Bronchial epithelial cell (primary cell): ENCODE results near the gene DOP1B. TPM values are rescaled to one million over a fixed set of nuclear protein-coding genes. Genes with fewer than 3 reads are reported as not detected.
"Not testable (repeated sequence)": the region's sequence is repeated elsewhere in the genome, so short reads cannot be mapped to it uniquely, and the experiment has no call there.

ENCODE experiments used
- DNase-seq: peaks from one replicate; pipeline ENCODE4 v3.0.0-alpha.2; 2010; ENCODE audit warnings: low read depth
- FAIRE-seq: peaks from 2 replicates; lab custom pipeline; 2011; peaks lifted over from hg19 to GRCh38; lab: Jason Lieb, UNC
- H3K27me3 ChIP-seq: 2 replicates; pipeline ENCODE4 v1.5.1; 2011; ENCODE audit warnings: low read length; ENCODE audit not compliant: control insufficient read depth, insufficient read depth
- H3K36me3 ChIP-seq: 2 replicates; pipeline ENCODE4 v1.5.1; 2011; ENCODE audit warnings: low read length; ENCODE audit not compliant: control insufficient read depth, insufficient read depth
- H3K4me3 ChIP-seq: 2 replicates; pipeline ENCODE4 v1.5.1; 2011; ENCODE audit warnings: mild to moderate bottlenecking, low read depth, low read length, control low read depth
- total RNA-seq: library from RNA; depleted of rRNA; stranded (reverse); fragments of >200 nt; gene quantifications from 2 replicates; pipeline ENCODE4 v1.2.1, GENCODE V29; 2014
- TF ChIP-seq, protein P1 (sequence below): IDR thresholded peaks from 2 replicates; pipeline ENCODE4 v1.5.1; 2011; ENCODE audit warnings: mild to moderate bottlenecking, moderate library complexity, low read length, control low read depth, inconsistent platforms; ENCODE audit not compliant: insufficient read depth, severe bottlenecking

The DOP1B gene
- total RNA-seq, 1 donor from 2014 or later: 3.4 TPM

DNA sequence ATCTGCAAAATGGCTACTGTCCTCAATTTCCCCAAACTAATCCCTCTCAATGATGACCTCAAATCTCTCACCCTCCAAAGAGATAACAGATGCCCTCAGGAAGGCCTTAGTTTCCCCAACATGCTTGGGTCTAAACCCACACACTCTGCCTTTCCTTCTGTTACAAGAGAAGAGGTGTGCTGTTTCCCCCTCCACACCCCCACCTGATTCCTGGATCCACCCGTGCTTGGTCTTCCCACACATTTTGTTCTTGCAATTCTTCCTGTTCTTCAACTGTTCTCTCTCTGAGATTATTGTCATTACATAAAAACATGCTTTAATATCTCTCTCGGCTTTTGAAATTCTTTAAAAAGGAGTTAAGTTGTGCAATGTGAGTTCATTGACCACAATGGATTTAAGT lies 27.4 kb upstream of the DOP1B start:
- Histone ChIP-seq H3K36me3 (no peaks in the 10 kb centered on the region), H3K27me3 (no peaks in the 10 kb centered on the region), H3K4me3 (no peak overlapping the region)
- DNase-seq (no peak), FAIRE-seq (no peak)
- TF ChIP-seq, protein P1, sequence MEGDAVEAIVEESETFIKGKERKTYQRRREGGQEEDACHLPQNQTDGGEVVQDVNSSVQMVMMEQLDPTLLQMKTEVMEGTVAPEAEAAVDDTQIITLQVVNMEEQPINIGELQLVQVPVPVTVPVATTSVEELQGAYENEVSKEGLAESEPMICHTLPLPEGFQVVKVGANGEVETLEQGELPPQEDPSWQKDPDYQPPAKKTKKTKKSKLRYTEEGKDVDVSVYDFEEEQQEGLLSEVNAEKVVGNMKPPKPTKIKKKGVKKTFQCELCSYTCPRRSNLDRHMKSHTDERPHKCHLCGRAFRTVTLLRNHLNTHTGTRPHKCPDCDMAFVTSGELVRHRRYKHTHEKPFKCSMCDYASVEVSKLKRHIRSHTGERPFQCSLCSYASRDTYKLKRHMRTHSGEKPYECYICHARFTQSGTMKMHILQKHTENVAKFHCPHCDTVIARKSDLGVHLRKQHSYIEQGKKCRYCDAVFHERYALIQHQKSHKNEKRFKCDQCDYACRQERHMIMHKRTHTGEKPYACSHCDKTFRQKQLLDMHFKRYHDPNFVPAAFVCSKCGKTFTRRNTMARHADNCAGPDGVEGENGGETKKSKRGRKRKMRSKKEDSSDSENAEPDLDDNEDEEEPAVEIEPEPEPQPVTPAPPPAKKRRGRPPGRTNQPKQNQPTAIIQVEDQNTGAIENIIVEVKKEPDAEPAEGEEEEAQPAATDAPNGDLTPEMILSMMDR: no peak

DNA sequence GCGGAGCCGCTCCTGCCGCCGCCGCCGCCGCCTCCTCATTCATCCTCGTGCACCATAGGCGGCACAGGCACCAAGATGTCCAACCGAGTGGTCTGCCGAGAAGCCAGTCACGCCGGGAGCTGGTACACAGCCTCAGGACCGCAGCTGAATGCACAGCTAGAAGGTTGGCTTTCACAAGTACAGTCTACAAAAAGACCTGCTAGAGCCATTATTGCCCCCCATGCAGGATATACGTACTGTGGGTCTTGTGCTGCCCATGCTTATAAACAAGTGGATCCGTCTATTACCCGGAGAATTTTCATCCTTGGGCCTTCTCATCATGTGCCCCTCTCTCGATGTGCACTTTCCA lies 26.2 kb upstream of the DOP1B start:
- H3K36me3 ChIP-seq, DNase-seq, H3K27me3 ChIP-seq, FAIRE-seq: not testable (repeated sequence)
- peak overlapping the region; percentile 24 for H3K4me3 ChIP-seq

DNA sequence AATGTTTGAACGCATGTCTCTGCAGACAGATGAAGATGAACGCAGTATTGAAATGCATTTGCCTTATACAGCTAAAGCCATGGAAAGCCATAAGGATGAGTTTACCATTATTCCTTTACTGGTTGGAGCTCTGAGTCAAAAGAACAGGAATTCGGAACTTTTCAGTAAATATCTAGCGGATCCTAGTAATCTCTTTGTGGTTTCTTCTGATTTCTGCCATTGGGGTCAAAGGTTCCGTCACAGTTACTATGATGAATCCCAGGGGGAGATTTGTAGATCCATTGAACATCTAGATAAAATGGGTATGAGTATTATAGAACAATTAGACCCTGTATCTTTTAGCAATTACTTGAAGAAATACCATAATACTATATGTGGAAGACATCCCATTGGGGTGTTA lies 25.8 kb upstream of the DOP1B start:
- not testable (repeated sequence) for FAIRE-seq, H3K27me3 ChIP-seq, DNase-seq, H3K36me3 ChIP-seq, H3K4me3 ChIP-seq

DNA sequence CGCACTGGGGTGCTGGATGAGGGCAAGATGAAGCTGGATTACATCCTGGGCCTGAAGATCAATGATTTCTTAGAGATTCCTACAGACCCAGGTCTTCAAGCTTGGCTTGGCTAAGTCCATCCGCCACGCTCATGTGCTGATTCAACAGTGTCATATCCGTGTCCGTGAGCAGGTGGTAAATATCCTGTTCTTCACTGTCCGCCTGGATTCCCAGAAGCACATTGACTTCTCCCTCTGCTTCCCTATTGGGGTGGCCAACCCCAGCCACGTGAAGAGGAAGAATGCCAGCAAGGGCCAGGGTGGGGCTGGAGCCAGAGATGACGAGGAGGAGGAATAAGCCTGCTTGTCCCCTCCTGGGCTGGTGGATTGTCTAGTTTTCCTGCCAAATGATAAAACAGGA lies 23.9 kb upstream of the DOP1B start:
- TF ChIP-seq, protein P1: no peak
- H3K4me3 ChIP-seq: no peak overlapping the region
- H3K36me3 ChIP-seq: peaks cover 1% of the 10 kb centered on the region
- FAIRE-seq (no peak), DNase-seq (no peak)
- no peaks in the 10 kb centered on the region for H3K27me3 ChIP-seq

DNA sequence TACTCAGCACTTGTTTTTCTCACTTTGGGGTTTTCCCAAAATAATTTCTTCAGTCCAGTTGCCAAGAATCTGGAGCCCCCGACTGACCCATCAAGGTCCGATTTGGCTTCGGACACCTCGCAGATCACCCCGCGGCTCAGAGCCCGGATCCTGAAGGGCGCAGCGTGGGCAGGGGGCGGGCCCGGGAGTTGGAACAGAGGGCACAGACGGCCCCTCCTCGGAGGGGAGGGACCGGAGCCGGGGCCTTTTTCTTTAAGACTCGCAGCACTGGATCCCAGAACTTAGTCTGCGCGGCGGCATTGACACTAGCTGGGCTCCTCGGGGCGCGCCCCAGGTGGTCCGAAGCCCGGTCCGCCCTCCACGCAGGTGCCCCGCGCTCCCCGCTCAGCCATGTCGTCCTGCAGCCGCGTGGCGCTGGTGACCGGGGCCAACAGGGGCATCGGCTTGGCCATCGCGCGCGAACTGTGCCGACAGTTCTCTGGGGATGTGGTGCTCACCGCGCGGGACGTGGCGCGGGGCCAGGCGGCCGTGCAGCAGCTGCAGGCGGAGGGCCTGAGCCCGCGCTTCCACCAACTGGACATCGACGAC lies 21.7 kb upstream of the DOP1B start, which contains the start of gene CBR3:
Gene CBR3, plus strand, starts transcription at position 277 of the 588 bp plus-strand sequence. Its CDS starts 114 bp downstream, at position 391.
- TF ChIP-seq, protein P1: no peak
- FAIRE-seq: no peak
- Histone ChIP-seq H3K27me3 (no peaks in the 10 kb centered on the region), H3K4me3 (peak within 1 kb of the TSS; percentile 42), H3K36me3 (peaks cover 1% of the 10 kb centered on the region)
- no peak for DNase-seq

DNA sequence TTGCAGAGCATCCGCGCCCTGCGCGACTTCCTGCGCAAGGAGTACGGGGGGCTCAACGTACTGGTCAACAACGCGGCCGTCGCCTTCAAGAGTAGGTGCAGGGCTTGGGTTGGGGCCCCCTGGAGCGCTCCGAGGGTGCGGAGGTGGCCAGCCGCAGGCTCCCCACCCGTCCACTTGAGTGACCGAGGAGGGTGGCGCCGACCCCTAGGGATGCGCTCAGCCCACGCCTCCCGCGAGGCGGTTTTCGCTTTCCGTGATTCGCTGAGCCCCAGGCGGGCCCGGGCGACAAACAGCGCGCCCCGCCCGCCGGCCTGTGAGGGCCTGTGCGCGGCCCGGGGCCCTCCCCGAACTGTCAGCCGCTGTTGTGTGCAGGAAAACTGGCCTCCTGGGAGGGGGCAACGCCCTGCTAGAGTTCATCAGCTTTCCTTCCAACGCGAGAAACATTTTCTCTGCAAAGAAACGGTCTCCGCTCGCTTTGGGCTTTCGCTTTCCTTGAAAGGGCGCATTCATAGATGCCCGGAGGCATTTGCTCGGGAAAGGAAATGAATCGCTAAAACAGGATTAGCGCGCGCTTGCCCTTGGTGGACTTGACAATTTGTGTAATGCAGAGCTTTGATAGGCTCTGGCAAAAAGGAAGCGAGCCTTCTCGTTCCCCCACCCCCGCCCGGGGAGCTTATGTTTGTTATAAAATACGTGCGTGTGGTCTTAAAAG lies 21.1 kb upstream of the DOP1B start:
- DNase-seq (peak; percentile 79), FAIRE-seq (no peak)
- Histone ChIP-seq H3K36me3 (peaks cover 1% of the 10 kb centered on the region), H3K27me3 (no peaks in the 10 kb centered on the region), H3K4me3 (peak overlapping the region; percentile 42)
- TF ChIP-seq, protein P1: no peak

DNA sequence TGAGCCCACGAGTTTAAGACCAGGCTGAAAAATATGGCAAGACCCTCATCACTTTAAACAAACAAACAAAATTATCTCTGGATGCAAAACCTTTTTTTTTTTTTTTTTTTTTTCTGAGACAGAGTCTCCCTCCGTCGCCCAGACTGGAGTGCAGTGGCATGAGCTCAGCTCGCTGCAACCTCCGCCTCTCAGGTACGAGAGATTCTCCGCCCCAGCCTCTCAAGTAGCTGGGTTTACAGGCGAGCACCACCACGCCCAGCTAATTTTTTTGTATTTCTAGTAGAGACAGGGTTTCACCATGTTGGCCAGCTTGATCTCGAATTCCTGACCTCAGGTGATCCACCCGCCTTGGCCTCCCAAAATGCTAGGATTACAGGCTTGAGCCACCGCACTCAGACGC lies 16.8 kb upstream of the DOP1B start:
- not testable (repeated sequence) for H3K4me3 ChIP-seq, FAIRE-seq

More for the DNA sequence above, 16.8 kb upstream of the DOP1B start:
- not testable (repeated sequence) for DNase-seq, H3K36me3 ChIP-seq, H3K27me3 ChIP-seq
